ENCODE data around the gene CWC27. TPM values are rescaled to one million over a fixed set of nuclear protein-coding genes. Genes with fewer than 3 reads are reported as not detected.
"Not testable (repeated sequence)": the region's sequence is repeated elsewhere in the genome, so short reads cannot be mapped to it uniquely, and the experiment has no call there.

CWC27 gene
- total RNA-seq, 1 donor from 2014 or later: 12.7 TPM

GRCh38 chr5:64907399-64907798 is 138.7 kb downstream of the CWC27 start:
- not testable (repeated sequence) for DNase-seq (ENCODE audit: extremely low read depth, low read depth, low spot score)

- DNase-seq (ENCODE audit: extremely low read depth, low read depth, low spot score): no peak
These were observed 145.7 kb downstream of the CWC27 start for GRCh38 chr5:64914396-64914795.

- no peak for DNase-seq (ENCODE audit: extremely low read depth, low read depth, low spot score)
These were observed 149.4 kb downstream of the CWC27 start for GRCh38 chr5:64918083-64918482.

- DNase-seq (ENCODE audit: extremely low read depth, low read depth, low spot score): no peak
These were observed 152.7 kb downstream of the CWC27 start for GRCh38 chr5:64921386-64921785.

- DNase-seq (ENCODE audit: extremely low read depth, low read depth, low spot score): no peak
These were observed 154.5 kb downstream of the CWC27 start for GRCh38 chr5:64923151-64923685.

GRCh38 chr5:64925123-64925522 is 156.4 kb downstream of the CWC27 start:
- DNase-seq (ENCODE audit: extremely low read depth, low read depth, low spot score): no peak

- DNase-seq (ENCODE audit: extremely low read depth, low read depth, low spot score): no peak
These were observed 161.1 kb downstream of the CWC27 start for GRCh38 chr5:64929833-64930232.

GRCh38 chr5:64930672-64931318 is 162.1 kb downstream of the CWC27 start:
- no peak for DNase-seq (ENCODE audit: extremely low read depth, low read depth, low spot score)

GRCh38 chr5:64939422-64939771 is 170.7 kb downstream of the CWC27 start:
- not testable (repeated sequence) for DNase-seq (ENCODE audit: extremely low read depth, low read depth, low spot score)

- no peak for DNase-seq (ENCODE audit: extremely low read depth, low read depth, low spot score)
These were observed 171.2 kb downstream of the CWC27 start for GRCh38 chr5:64939772-64940510.

GRCh38 chr5:64942460-64942859 is 173.7 kb downstream of the CWC27 start:
- no peak for DNase-seq (ENCODE audit: extremely low read depth, low read depth, low spot score)

GRCh38 chr5:64944868-64945267 is 176.1 kb downstream of the CWC27 start:
- DNase-seq (ENCODE audit: extremely low read depth, low read depth, low spot score): no peak

- DNase-seq (ENCODE audit: extremely low read depth, low read depth, low spot score): peak; percentile 12
These were observed 178.3 kb downstream of the CWC27 start for GRCh38 chr5:64947031-64947430.

GRCh38 chr5:64947801-64948200 is 179.1 kb downstream of the CWC27 start:
- DNase-seq (ENCODE audit: extremely low read depth, low read depth, low spot score): no peak

- no peak for DNase-seq (ENCODE audit: extremely low read depth, low read depth, low spot score)
These were observed 180.6 kb downstream of the CWC27 start for GRCh38 chr5:64949331-64949730.

GRCh38 chr5:64952951-64953673 is 184.4 kb downstream of the CWC27 start:
- no peak for DNase-seq (ENCODE audit: extremely low read depth, low read depth, low spot score)

- DNase-seq (ENCODE audit: extremely low read depth, low read depth, low spot score): no peak
These were observed 185.8 kb downstream of the CWC27 start for GRCh38 chr5:64954518-64954917.

GRCh38 chr5:64958757-64959391 is 190.1 kb downstream of the CWC27 start:
- peak; percentile 20 for DNase-seq (ENCODE audit: extremely low read depth, low read depth, low spot score)

- DNase-seq (ENCODE audit: extremely low read depth, low read depth, low spot score): no peak
These were observed 194.5 kb downstream of the CWC27 start for GRCh38 chr5:64963278-64963677.

- DNase-seq (ENCODE audit: extremely low read depth, low read depth, low spot score): no peak
These were observed 199.9 kb downstream of the CWC27 start for GRCh38 chr5:64968591-64969110.

- DNase-seq (ENCODE audit: extremely low read depth, low read depth, low spot score): no peak
These were observed 200.8 kb downstream of the CWC27 start for GRCh38 chr5:64969578-64969977.
